Astrocyte (in vitro differentiated cells and primary cell): ENCODE data around the gene GGACT. TPM values are rescaled to one million over a fixed set of nuclear protein-coding genes. Genes with fewer than 3 reads are reported as not detected.

Experiments used
- DNase-seq: peaks from one replicate; pipeline ENCODE4 v3.0.0-alpha.2; 2010; ENCODE audit warnings: low read depth
- FAIRE-seq: peaks from 2 replicates; lab custom pipeline; 2011; peaks lifted over from hg19 to GRCh38; lab: Jason Lieb, UNC
- H2AFZ ChIP-seq: 2 replicates; pipeline ENCODE4 v1.6.0; 2012; ENCODE audit warnings: low read depth, low read length, inconsistent platforms
- H3K27ac ChIP-seq: 2 replicates; pipeline ENCODE4 v1.5.1; 2011; ENCODE audit warnings: low read depth, low read length, inconsistent platforms
- H3K27me3 ChIP-seq: 2 replicates; pipeline ENCODE4 v1.6.0; 2011; ENCODE audit warnings: low read length, inconsistent platforms; ENCODE audit not compliant: insufficient read depth
- H3K36me3 ChIP-seq: 2 replicates; pipeline ENCODE4 v1.5.1; 2011; ENCODE audit warnings: low read length, inconsistent platforms; ENCODE audit not compliant: insufficient read depth
- H3K4me1 ChIP-seq: 2 replicates; pipeline ENCODE4 v1.5.1; 2011; ENCODE audit warnings: low read length, inconsistent platforms; ENCODE audit not compliant: insufficient read depth
- H3K4me2 ChIP-seq: 2 replicates; pipeline ENCODE4 v1.6.0; 2012; ENCODE audit warnings: low read length, inconsistent platforms
- H3K4me3 ChIP-seq: 2 replicates; pipeline ENCODE4 v1.5.1; 2011; ENCODE audit warnings: low read depth, mild to moderate bottlenecking, low read length, inconsistent platforms; ENCODE audit not compliant: insufficient read depth
- H3K79me2 ChIP-seq: 2 replicates; pipeline ENCODE4 v1.6.0; 2012; ENCODE audit warnings: mild to moderate bottlenecking, low read length, inconsistent platforms; ENCODE audit not compliant: insufficient read depth
- H3K9ac ChIP-seq: 2 replicates; pipeline ENCODE4 v1.6.0; 2012; ENCODE audit warnings: mild to moderate bottlenecking, low read length, inconsistent platforms
- H3K9me3 ChIP-seq: 2 replicates; pipeline ENCODE4 v1.5.1; 2012; ENCODE audit warnings: low read depth, mild to moderate bottlenecking, low read length, inconsistent platforms; ENCODE audit not compliant: insufficient read depth
- H4K20me1 ChIP-seq: 2 replicates; pipeline ENCODE4 v1.6.0; 2012; ENCODE audit warnings: low read length, inconsistent platforms; ENCODE audit not compliant: insufficient read depth
- H3K27ac Mint-ChIP-seq: one replicate; pipeline ENCODE4 v1.8.0; 2021; ENCODE audit warnings: mild to moderate bottlenecking, mixed read lengths; ENCODE audit not compliant: unreplicated experiment
- H3K27me3 Mint-ChIP-seq: one replicate; pipeline ENCODE4 v1.8.0; 2021; ENCODE audit warnings: low read depth, mixed read lengths; ENCODE audit not compliant: unreplicated experiment
- H3K36me3 Mint-ChIP-seq: one replicate; pipeline ENCODE4 v1.8.0; 2021; ENCODE audit warnings: low read depth, mixed read lengths; ENCODE audit not compliant: unreplicated experiment
- H3K4me1 Mint-ChIP-seq: one replicate; pipeline ENCODE4 v1.8.0; 2021; ENCODE audit warnings: low read depth, mixed read lengths; ENCODE audit not compliant: unreplicated experiment
- H3K4me3 Mint-ChIP-seq: one replicate; pipeline ENCODE4 v1.8.0; 2021; ENCODE audit warnings: mild to moderate bottlenecking, moderate library complexity, mixed read lengths; ENCODE audit not compliant: unreplicated experiment
- H3K9me3 Mint-ChIP-seq: one replicate; pipeline ENCODE4 v1.8.0; 2021; ENCODE audit warnings: mild to moderate bottlenecking, mixed read lengths; ENCODE audit not compliant: unreplicated experiment
- EZH2 ChIP-seq: IDR thresholded peaks from 2 replicates; pipeline ENCODE4 v1.6.1; 2012; ENCODE audit warnings: mild to moderate bottlenecking, low read length, inconsistent platforms; ENCODE audit not compliant: insufficient read depth
- total RNA-seq: library from RNA; stranded (reverse); gene quantifications from 2 replicates; pipeline ENCODE4 v1.2.1, GENCODE V29; 2021
- TF ChIP-seq, protein P1 (sequence below): IDR thresholded peaks from 2 replicates; pipeline ENCODE4 v1.5.1; 2011; ENCODE audit warnings: low read depth, mild to moderate bottlenecking, inconsistent platforms, low read length, moderate library complexity; ENCODE audit not compliant: insufficient read depth

The GGACT gene
- total RNA-seq, 1 donor from 2014 or later = 7.7 TPM

DNA sequence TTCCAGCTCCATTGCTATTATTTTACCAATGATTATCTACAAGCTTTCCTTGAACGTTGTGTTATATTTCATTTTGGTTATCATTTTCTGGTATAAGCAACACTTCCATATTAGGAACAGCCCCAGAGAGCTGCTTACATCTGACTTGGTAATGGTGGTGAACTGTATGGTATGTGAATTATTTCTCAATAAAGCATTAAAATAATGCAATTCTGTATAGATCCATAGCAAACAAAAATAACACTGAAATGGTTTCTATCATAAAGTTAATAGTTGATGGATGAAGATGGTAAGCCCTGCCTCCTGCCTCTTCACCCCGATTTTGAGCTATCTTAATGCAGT is 27.5 kb downstream of the GGACT start:
- H3K9me3 Mint-ChIP-seq = peaks cover 9% of the 10 kb centered on the region
- no peaks in the 10 kb centered on the region for H3K79me2 ChIP-seq
- no peak overlapping the region for H3K27ac ChIP-seq
- peaks cover 4% of the 10 kb centered on the region for H3K27me3 Mint-ChIP-seq
- no peak overlapping the region for H3K27ac Mint-ChIP-seq
- no peak for FAIRE-seq
- no peak for DNase-seq
- no peak for TF ChIP-seq EZH2
- TF ChIP-seq, protein P1, sequence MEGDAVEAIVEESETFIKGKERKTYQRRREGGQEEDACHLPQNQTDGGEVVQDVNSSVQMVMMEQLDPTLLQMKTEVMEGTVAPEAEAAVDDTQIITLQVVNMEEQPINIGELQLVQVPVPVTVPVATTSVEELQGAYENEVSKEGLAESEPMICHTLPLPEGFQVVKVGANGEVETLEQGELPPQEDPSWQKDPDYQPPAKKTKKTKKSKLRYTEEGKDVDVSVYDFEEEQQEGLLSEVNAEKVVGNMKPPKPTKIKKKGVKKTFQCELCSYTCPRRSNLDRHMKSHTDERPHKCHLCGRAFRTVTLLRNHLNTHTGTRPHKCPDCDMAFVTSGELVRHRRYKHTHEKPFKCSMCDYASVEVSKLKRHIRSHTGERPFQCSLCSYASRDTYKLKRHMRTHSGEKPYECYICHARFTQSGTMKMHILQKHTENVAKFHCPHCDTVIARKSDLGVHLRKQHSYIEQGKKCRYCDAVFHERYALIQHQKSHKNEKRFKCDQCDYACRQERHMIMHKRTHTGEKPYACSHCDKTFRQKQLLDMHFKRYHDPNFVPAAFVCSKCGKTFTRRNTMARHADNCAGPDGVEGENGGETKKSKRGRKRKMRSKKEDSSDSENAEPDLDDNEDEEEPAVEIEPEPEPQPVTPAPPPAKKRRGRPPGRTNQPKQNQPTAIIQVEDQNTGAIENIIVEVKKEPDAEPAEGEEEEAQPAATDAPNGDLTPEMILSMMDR = no peak
- H3K4me3 ChIP-seq = no peak overlapping the region
- no peaks in the 10 kb centered on the region for H3K27me3 ChIP-seq
- H3K4me3 Mint-ChIP-seq = no peak overlapping the region
- H3K36me3 Mint-ChIP-seq = peaks cover 4% of the 10 kb centered on the region
- no peak overlapping the region for H3K4me2 ChIP-seq
- H3K9ac ChIP-seq = no peak overlapping the region
- H3K36me3 ChIP-seq = no peaks in the 10 kb centered on the region
- H3K9me3 ChIP-seq = peaks cover 3% of the 10 kb centered on the region
- no peaks in the 10 kb centered on the region for H3K4me1 ChIP-seq
- H2AFZ ChIP-seq = no peak overlapping the region
- H4K20me1 ChIP-seq = no peaks in the 10 kb centered on the region
- no peaks in the 10 kb centered on the region for H3K4me1 Mint-ChIP-seq

DNA sequence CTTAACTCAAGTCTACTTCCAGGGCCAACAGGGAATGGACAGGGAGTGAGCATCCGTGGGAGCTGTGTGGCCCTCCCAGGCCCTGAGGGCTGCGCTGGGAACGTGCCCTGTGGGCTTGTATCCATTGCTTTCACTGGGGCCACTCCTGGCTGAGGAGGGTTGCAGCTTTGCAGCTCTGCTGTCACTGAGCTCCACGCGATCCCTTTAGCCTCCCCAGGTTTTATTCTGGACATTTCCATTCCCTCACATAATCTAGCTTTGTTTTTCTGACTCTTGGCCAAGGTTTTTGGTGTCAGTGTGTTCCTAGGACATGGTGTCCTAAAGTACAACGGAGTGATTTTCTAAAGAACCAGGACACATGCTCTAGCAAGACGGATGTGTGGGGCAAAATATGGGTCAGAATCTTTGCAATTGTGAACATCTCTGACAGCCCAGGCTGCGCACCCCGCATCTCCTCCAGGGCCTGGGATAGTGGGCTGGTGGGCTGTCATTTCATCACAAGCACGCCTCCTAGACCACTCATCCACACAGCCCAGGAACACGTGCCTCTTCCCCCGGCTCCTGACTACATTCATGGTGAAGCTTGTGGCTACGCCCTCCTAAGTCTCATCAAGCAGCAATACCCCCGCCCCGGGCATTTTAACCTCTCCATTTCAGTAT is 28.0 kb downstream of the GGACT start:
- FAIRE-seq = no peak
- TF ChIP-seq, protein P1 = no peak
- no peaks in the 10 kb centered on the region for H3K9me3 ChIP-seq
- H3K27ac ChIP-seq = no peak overlapping the region
- no peaks in the 10 kb centered on the region for H4K20me1 ChIP-seq
- no peaks in the 10 kb centered on the region for H3K4me1 ChIP-seq
- H3K4me3 ChIP-seq = no peak overlapping the region
- Mint-ChIP-seq H3K27ac (no peak overlapping the region), H3K4me3 (no peak overlapping the region), H3K4me1 (no peaks in the 10 kb centered on the region), H3K27me3 (peaks cover 4% of the 10 kb centered on the region), H3K36me3 (peaks cover 1% of the 10 kb centered on the region), H3K9me3 (peaks cover 5% of the 10 kb centered on the region)
- H3K79me2 ChIP-seq = no peaks in the 10 kb centered on the region
- H3K9ac ChIP-seq = no peak overlapping the region
- H3K27me3 ChIP-seq = no peaks in the 10 kb centered on the region
- H3K4me2 ChIP-seq = no peak overlapping the region
- H2AFZ ChIP-seq = no peak overlapping the region
- no peaks in the 10 kb centered on the region for H3K36me3 ChIP-seq
- DNase-seq = no peak

DNA sequence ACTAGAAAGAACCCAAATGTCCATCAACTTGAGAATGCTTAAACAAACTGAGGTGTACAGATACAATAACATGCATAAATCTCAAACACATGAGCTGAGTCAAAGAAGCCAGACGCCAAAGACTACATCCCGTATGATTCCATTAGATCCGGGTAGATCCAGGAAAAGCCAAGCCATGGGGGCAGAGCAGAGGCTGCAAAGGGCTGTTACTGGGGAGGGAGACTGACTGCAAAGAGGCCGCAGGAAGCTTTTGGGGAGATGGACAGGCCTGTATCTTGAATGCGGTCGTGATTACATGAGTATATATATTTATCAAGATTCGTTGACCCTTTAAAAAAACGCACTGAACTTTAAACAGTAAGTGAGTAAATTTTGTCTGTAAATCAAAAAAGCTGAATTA is 28.7 kb downstream of the GGACT start:
- no peaks in the 10 kb centered on the region for H4K20me1 ChIP-seq
- TF ChIP-seq, protein P1 = no peak
- TF ChIP-seq EZH2 = no peak
- no peaks in the 10 kb centered on the region for H3K36me3 ChIP-seq
- H3K4me3 ChIP-seq = no peak overlapping the region
- no peaks in the 10 kb centered on the region for H3K27me3 ChIP-seq
- DNase-seq (no peak), FAIRE-seq (no peak)
- Mint-ChIP-seq H3K9me3 (no peaks in the 10 kb centered on the region), H3K27me3 (peaks cover 4% of the 10 kb centered on the region), H3K4me1 (no peaks in the 10 kb centered on the region), H3K27ac (no peak overlapping the region), H3K36me3 (no peaks in the 10 kb centered on the region), H3K4me3 (no peak overlapping the region)
- H3K4me1 ChIP-seq = no peaks in the 10 kb centered on the region
- no peak overlapping the region for H2AFZ ChIP-seq
- H3K27ac ChIP-seq = no peak overlapping the region
- H3K4me2 ChIP-seq = no peak overlapping the region
- no peak overlapping the region for H3K9ac ChIP-seq
- no peaks in the 10 kb centered on the region for H3K9me3 ChIP-seq
- H3K79me2 ChIP-seq = no peaks in the 10 kb centered on the region
